Activated CD8-positive, alpha-beta T cell treated with anti-CD3 and anti-CD28 coated beads for 36 hours (primary cell): ENCODE data around the gene IKBKE. TPM values are rescaled to one million over a fixed set of nuclear protein-coding genes. Genes with fewer than 3 reads are reported as not detected.

Experiments used
- ATAC-seq: fragments of 200-7000 bp; cut with Tn5 transposase; one replicate; pipeline ENCODE4 v1.10.0; 2021; ENCODE audit warnings: mild to moderate bottlenecking, moderate library complexity
- CTCF ChIA-PET: fragments of 350-600 bp; sonication (Branson Sonifier 250); formaldehyde crosslinking; loops from one replicate; lab custom pipeline; 2021; ENCODE audit warnings: antibody characterized with exemption; lab: Charles Lee
- POLR2A ChIA-PET: fragments of 350-600 bp; sonication (Branson Sonifier 250); formaldehyde crosslinking; loops from one replicate; lab custom pipeline; 2021; ENCODE audit warnings: antibody characterized with exemption; lab: Charles Lee
- DNase-seq: peaks from one replicate; pipeline ENCODE4 v3.0.0-alpha.2; 2020
- H3K27ac Mint-ChIP-seq: one replicate; pipeline ENCODE4 v1.8.0; 2021; ENCODE audit warnings: mild to moderate bottlenecking, mixed read lengths
- H3K27me3 Mint-ChIP-seq: one replicate; pipeline ENCODE4 v1.8.0; 2021; ENCODE audit warnings: mixed read lengths
- H3K36me3 Mint-ChIP-seq: one replicate; pipeline ENCODE4 v1.8.0; 2021; ENCODE audit warnings: low read depth, mixed read lengths
- H3K4me1 Mint-ChIP-seq: one replicate; pipeline ENCODE4 v1.8.0; 2021; ENCODE audit warnings: low read depth, mixed read lengths
- H3K4me3 Mint-ChIP-seq: one replicate; pipeline ENCODE4 v1.8.0; 2021; ENCODE audit warnings: mild to moderate bottlenecking, moderate library complexity, mixed read lengths
- H3K9me3 Mint-ChIP-seq: one replicate; pipeline ENCODE4 v1.8.0; 2021; ENCODE audit warnings: mixed read lengths
- intact Hi-C: fragments of 100-400 bp; cut with micrococcal nuclease; formaldehyde crosslinking; loops from one replicate; pipeline ENCODE4 v1.10.0; 2022
- total RNA-seq, 2 experiments: library from RNA; stranded (reverse); gene quantifications; one replicate each; pipeline ENCODE4 v1.2.3, GENCODE V29; 2021
- TF ChIP-seq, protein P1 (sequence below): fragments of 200-600 bp; IDR thresholded peaks from one replicate; pipeline ENCODE4 v1.8.0; 2022; ENCODE audit warnings: antibody characterized with exemption, mild to moderate bottlenecking

IKBKE gene
- total RNA-seq, 2 experiments from 2014 or later: 14.3 to 14.9 TPM

DNA sequence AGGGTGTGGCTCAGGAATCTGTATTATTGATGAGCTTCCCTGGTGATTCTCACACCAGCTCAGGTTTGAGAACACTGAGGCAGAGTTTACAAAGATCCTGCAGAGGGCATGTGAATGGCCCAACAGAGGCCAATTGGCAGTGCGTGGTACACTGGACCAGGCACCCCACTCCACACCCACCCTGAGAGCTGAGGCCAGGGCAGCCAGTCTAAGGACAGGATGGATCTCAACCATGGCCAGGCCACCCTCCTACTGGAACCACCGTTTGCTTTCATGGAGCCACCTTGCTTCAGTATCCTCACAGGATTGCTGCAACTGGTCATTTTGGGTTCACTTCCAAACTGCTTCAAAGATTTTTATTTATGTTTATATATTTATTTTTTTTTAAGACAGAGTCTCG is 29.8 kb downstream of the IKBKE start:
- DNase-seq (no peak), ATAC-seq (no peak)
- H3K27ac Mint-ChIP-seq: no peak overlapping the region
- H3K9me3 Mint-ChIP-seq: no peaks in the 10 kb centered on the region
- POLR2A ChIA-PET: interaction anchor here (1.4 kb wide), 1 partner anchor 164 kb away, joined by 3 read pairs; no protein-coding TSS in a partner anchor
- intact Hi-C loops: no loop called here
- H3K27me3 Mint-ChIP-seq: peaks cover under 1% of the 10 kb centered on the region
- peaks cover 4% of the 10 kb centered on the region for H3K36me3 Mint-ChIP-seq
- H3K4me3 Mint-ChIP-seq: no peak overlapping the region
- H3K4me1 Mint-ChIP-seq: peaks cover 33% of the 10 kb centered on the region
- CTCF ChIA-PET: interaction anchor here (0.8 to 6.3 kb wide), 6 partner anchors 10 to 365 kb away, joined by 3 to 36 read pairs (median 5); no protein-coding TSS in a partner anchor
- TF ChIP-seq, protein P1, sequence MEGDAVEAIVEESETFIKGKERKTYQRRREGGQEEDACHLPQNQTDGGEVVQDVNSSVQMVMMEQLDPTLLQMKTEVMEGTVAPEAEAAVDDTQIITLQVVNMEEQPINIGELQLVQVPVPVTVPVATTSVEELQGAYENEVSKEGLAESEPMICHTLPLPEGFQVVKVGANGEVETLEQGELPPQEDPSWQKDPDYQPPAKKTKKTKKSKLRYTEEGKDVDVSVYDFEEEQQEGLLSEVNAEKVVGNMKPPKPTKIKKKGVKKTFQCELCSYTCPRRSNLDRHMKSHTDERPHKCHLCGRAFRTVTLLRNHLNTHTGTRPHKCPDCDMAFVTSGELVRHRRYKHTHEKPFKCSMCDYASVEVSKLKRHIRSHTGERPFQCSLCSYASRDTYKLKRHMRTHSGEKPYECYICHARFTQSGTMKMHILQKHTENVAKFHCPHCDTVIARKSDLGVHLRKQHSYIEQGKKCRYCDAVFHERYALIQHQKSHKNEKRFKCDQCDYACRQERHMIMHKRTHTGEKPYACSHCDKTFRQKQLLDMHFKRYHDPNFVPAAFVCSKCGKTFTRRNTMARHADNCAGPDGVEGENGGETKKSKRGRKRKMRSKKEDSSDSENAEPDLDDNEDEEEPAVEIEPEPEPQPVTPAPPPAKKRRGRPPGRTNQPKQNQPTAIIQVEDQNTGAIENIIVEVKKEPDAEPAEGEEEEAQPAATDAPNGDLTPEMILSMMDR: no peak

DNA sequence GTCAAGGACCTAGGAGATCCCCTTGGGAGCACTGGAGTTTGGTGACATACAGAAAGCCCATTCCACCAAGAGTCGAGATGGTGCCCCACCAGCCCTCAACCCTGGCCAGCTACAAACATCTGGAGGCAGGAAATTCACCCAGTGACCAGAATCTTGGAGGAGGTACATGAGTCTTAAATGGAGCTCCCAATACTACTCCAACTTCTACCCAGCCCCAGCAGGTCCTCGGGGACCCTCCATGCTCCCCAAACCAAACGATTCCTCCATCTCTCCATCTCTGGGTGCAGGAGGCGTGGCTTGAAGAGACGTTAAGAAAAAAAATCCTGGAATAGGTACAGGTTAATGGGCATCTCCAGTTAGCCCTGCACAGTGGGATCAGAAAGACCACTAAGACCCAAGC is 31.6 kb downstream of the IKBKE start:
- Mint-ChIP-seq H3K27me3 (peaks cover 3% of the 10 kb centered on the region), H3K4me1 (peaks cover 36% of the 10 kb centered on the region), H3K36me3 (no peaks in the 10 kb centered on the region), H3K27ac (no peak overlapping the region), H3K9me3 (no peaks in the 10 kb centered on the region), H3K4me3 (no peak overlapping the region)
- no peak for DNase-seq
- intact Hi-C loops: no loop called here
- POLR2A ChIA-PET: interaction anchor here (0.7 kb wide), 1 partner anchor 28 kb away, joined by 3 read pairs; no protein-coding TSS in a partner anchor
- CTCF ChIA-PET: interaction anchor here (1.1 to 6.3 kb wide), 6 partner anchors 12 to 162 kb away, joined by 3 to 36 read pairs (median 10); no protein-coding TSS in a partner anchor
- no peak for ATAC-seq
- TF ChIP-seq, protein P1: no peak

DNA sequence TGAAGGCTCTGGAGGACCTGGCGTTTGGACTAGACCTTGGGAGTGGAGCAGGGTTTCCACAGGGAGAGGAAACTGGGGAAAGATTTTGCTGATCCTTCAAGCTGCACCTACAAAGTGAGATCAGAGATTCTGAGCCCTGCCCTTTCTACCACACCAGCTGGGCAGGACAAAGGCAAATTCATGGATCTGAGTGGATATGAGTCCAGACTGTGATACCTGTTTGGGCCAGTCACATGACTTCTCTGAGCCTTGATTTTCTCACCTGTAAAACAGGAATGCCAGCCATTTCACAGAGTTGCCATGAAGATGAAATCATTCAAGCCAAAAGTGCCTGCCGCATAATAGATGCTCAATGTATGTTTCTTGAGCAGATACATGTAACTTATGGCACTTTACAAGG is 32.1 kb downstream of the IKBKE start:
- DNase-seq: no peak
- Mint-ChIP-seq H3K36me3 (no peaks in the 10 kb centered on the region), H3K4me1 (peaks cover 36% of the 10 kb centered on the region), H3K4me3 (no peak overlapping the region), H3K27me3 (peaks cover 3% of the 10 kb centered on the region), H3K9me3 (no peaks in the 10 kb centered on the region), H3K27ac (no peak overlapping the region)
- ChIA-PET POLR2A (interaction anchor here (0.6 kb wide), 1 partner anchor 41 kb away, joined by 3 read pairs; no protein-coding TSS in a partner anchor), CTCF (interaction anchor here (1.1 to 6.3 kb wide), 8 partner anchors 12 to 161 kb away, joined by 3 to 36 read pairs (median 10); no protein-coding TSS in a partner anchor)
- ATAC-seq: no peak
- TF ChIP-seq, protein P1: no peak
- intact Hi-C loops: no loop called here

DNA sequence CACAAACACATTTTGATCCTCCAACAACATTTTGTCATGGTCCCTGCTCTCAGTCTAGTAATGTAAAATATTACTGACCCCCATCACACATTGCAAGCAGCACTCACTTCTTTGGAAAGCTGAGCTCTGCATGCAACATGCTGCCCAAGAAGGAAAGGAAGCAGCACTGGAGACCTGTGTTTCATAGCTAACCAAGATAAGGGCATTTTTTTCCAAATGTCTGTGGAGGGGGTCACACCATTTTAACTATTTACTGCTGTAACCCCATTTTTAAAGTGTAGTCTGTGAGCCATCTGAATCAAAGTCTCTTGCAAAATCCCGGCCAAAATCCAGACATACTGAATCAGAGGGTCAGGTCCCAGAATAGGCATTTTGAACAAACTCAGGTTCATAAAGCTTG is 32.5 kb downstream of the IKBKE start:
- intact Hi-C loops: no loop called here
- POLR2A ChIA-PET: interaction anchor here (0.6 to 1.0 kb wide), 2 partner anchors 40 to 80 kb away, joined by 3 read pairs; no protein-coding TSS in a partner anchor

More for the DNA sequence above, 32.5 kb downstream of the IKBKE start:
- Mint-ChIP-seq H3K4me1 (peaks cover 36% of the 10 kb centered on the region), H3K36me3 (no peaks in the 10 kb centered on the region), H3K27me3 (peaks cover 3% of the 10 kb centered on the region), H3K4me3 (no peak overlapping the region), H3K27ac (no peak overlapping the region), H3K9me3 (no peaks in the 10 kb centered on the region)
- DNase-seq: no peak
- CTCF ChIA-PET: interaction anchor here (1.3 to 6.3 kb wide), 5 partner anchors 13 to 161 kb away, joined by 3 to 36 read pairs (median 11); no protein-coding TSS in a partner anchor
- TF ChIP-seq, protein P1: no peak
- no peak for ATAC-seq
